22Rv1 (cell line): ENCODE measurements around the gene LOXL3.
A peak's percentile ranks its signal among the peaks of the same experiment; 100 is the strongest.

Experiments
- H3K27ac ChIP-seq: fragments of 450-650 bp; 2 replicates; pipeline ENCODE4 v1.5.1; 2017
- CTCF ChIP-seq: fragments of 450-650 bp; IDR thresholded peaks from 2 replicates; pipeline ENCODE4 v1.5.1; 2017; ENCODE audit warnings: mild to moderate bottlenecking
- ZFX ChIP-seq: fragments of 450-650 bp; IDR thresholded peaks from 2 replicates; pipeline ENCODE4 v1.6.1; 2017; ENCODE audit warnings: antibody characterized with exemption, borderline replicate concordance

Gene LOXL3

GRCh38 chr2:74556831-74557370 lies 3.2 kb upstream of the LOXL3 start:
- no peak overlapping the region for H3K27ac ChIP-seq
- TF ChIP-seq ZFX (no peak), CTCF (no peak)

- no peak for TF ChIP-seq CTCF
- TF ChIP-seq ZFX, result no peak
Measured at GRCh38 chr2:74556159-74556558, 2.4 kb upstream of the LOXL3 start.

GRCh38 chr2:74555610-74556103 lies 1.9 kb upstream of the LOXL3 start:
- TF ChIP-seq CTCF, result no peak
- no peak for TF ChIP-seq ZFX
- no peak overlapping the region for H3K27ac ChIP-seq

More at GRCh38 chr2:74556159-74556558, 2.4 kb upstream of the LOXL3 start:
- no peak overlapping the region for H3K27ac ChIP-seq

GRCh38 chr2:74554820-74555531 lies 1.2 kb upstream of the LOXL3 start:
- peak overlapping the region; percentile 52; the same call in 1 of the 2 replicates for H3K27ac ChIP-seq
- TF ChIP-seq CTCF, result no peak
- no peak for TF ChIP-seq ZFX

- H3K27ac ChIP-seq, result peak overlapping the region; percentile 52
- TF ChIP-seq ZFX (no peak), CTCF (no peak)
Measured at GRCh38 chr2:74552914-74553811, 579 bp downstream of the LOXL3 start.

GRCh38 chr2:74551942-74552913 lies 1.5 kb downstream of the LOXL3 start:
- TF ChIP-seq ZFX, result no peak
- TF ChIP-seq CTCF, result no peak
- H3K27ac ChIP-seq, result no peak overlapping the region
